ENCODE measurements around the gene GIGYF2. TPM values are rescaled to one million over a fixed set of nuclear protein-coding genes. Genes with fewer than 3 reads are reported as not detected.

The GIGYF2 gene
- total and polyA plus RNA-seq, 4 donors: 10.6 to 50.5 (median 26.7) TPM

DNA sequence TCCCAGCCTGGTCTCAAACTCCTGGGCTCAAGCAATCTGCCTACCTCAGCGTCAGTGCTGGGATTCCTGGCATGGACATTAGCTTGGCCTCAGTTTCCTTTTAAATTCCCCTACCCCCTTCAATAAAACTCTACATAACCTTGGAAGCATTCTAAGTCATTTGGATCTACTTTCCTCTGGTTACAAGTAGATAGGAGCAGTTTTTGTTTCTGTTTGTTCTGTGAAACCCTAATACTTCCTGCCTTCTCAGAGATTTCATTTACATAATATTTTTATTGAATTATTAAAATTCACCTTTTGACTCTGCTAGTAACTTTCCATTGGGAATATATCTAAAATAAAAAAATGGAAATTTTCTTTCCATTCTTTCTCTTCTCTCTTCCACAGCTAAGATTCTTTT is 25.9 kb downstream of the GIGYF2 start:
- Histone ChIP-seq H3K9me3 (ENCODE audit: control insufficient read depth in 4 of 4, low read length in 3 of 4) (no peaks in the 10 kb centered on the region), H3K27ac (ENCODE audit: low read depth in 1 of 2, low read length in 2 of 2) (no peak overlapping the region), H3K4me3 (ENCODE audit: low read depth in 1 of 3, low read length in 3 of 3) (no peak overlapping the region), H3K9ac (ENCODE audit: low read depth in 1 of 2, low read length in 2 of 2) (no peak overlapping the region), H3K27me3 (ENCODE audit: control insufficient read depth in 4 of 4, insufficient read depth in 4 of 4, low read length in 3 of 4) (no peaks in the 10 kb centered on the region), H3K4me1 (ENCODE audit: control insufficient read depth in 4 of 4, insufficient read depth in 4 of 4, low read length in 3 of 4) (peaks cover 0 to 1% (median 0%) of the 10 kb centered on the region in 4 donors), H3K36me3 (ENCODE audit: control insufficient read depth in 4 of 4, insufficient read depth in 3 of 4, low read depth in 1 of 4, low read length in 3 of 4) (peaks cover 5 to 26% (median 18%) of the 10 kb centered on the region in 4 donors)
- no peak for DNase-seq (ENCODE audit: low spot score)
- 84% methylated on average over 1 of the region's 1 CpG for WGBS
- TF ChIP-seq JUND (IDR thresholded peaks at IDR 0.05) (no peak), RAD21 (IDR thresholded peaks at IDR 0.05) (no peak), GABPA (IDR thresholded peaks at IDR 0.05 in 1 of 2, conservative IDR thresholded peaks at IDR 0.05 in 1 of 2) (no peak), HNF4A (conservative IDR thresholded peaks at IDR 0.05) (no peak), EGR1 (IDR thresholded peaks at IDR 0.05; ENCODE audit: low read depth in 2 of 2) (no peak), SP1 (IDR thresholded peaks at IDR 0.05) (no peak), NR2F2 (IDR thresholded peaks at IDR 0.05) (no peak), YY1 (IDR thresholded peaks at IDR 0.05) (no peak), FOXA1 (IDR thresholded peaks at IDR 0.05) (no peak), RXRA (IDR thresholded peaks at IDR 0.05) (no peak)
- TF ChIP-seq, protein P1, sequence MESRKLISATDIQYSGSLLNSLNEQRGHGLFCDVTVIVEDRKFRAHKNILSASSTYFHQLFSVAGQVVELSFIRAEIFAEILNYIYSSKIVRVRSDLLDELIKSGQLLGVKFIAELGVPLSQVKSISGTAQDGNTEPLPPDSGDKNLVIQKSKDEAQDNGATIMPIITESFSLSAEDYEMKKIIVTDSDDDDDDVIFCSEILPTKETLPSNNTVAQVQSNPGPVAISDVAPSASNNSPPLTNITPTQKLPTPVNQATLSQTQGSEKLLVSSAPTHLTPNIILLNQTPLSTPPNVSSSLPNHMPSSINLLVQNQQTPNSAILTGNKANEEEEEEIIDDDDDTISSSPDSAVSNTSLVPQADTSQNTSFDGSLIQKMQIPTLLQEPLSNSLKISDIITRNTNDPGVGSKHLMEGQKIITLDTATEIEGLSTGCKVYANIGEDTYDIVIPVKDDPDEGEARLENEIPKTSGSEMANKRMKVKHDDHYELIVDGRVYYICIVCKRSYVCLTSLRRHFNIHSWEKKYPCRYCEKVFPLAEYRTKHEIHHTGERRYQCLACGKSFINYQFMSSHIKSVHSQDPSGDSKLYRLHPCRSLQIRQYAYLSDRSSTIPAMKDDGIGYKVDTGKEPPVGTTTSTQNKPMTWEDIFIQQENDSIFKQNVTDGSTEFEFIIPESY (IDR thresholded peaks at IDR 0.05): no peak
- TF ChIP-seq, protein P2, sequence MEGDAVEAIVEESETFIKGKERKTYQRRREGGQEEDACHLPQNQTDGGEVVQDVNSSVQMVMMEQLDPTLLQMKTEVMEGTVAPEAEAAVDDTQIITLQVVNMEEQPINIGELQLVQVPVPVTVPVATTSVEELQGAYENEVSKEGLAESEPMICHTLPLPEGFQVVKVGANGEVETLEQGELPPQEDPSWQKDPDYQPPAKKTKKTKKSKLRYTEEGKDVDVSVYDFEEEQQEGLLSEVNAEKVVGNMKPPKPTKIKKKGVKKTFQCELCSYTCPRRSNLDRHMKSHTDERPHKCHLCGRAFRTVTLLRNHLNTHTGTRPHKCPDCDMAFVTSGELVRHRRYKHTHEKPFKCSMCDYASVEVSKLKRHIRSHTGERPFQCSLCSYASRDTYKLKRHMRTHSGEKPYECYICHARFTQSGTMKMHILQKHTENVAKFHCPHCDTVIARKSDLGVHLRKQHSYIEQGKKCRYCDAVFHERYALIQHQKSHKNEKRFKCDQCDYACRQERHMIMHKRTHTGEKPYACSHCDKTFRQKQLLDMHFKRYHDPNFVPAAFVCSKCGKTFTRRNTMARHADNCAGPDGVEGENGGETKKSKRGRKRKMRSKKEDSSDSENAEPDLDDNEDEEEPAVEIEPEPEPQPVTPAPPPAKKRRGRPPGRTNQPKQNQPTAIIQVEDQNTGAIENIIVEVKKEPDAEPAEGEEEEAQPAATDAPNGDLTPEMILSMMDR (IDR thresholded peaks at IDR 0.05; ENCODE audit: low read depth, low read length, missing input control): no peak
- TF ChIP-seq, protein P3, sequence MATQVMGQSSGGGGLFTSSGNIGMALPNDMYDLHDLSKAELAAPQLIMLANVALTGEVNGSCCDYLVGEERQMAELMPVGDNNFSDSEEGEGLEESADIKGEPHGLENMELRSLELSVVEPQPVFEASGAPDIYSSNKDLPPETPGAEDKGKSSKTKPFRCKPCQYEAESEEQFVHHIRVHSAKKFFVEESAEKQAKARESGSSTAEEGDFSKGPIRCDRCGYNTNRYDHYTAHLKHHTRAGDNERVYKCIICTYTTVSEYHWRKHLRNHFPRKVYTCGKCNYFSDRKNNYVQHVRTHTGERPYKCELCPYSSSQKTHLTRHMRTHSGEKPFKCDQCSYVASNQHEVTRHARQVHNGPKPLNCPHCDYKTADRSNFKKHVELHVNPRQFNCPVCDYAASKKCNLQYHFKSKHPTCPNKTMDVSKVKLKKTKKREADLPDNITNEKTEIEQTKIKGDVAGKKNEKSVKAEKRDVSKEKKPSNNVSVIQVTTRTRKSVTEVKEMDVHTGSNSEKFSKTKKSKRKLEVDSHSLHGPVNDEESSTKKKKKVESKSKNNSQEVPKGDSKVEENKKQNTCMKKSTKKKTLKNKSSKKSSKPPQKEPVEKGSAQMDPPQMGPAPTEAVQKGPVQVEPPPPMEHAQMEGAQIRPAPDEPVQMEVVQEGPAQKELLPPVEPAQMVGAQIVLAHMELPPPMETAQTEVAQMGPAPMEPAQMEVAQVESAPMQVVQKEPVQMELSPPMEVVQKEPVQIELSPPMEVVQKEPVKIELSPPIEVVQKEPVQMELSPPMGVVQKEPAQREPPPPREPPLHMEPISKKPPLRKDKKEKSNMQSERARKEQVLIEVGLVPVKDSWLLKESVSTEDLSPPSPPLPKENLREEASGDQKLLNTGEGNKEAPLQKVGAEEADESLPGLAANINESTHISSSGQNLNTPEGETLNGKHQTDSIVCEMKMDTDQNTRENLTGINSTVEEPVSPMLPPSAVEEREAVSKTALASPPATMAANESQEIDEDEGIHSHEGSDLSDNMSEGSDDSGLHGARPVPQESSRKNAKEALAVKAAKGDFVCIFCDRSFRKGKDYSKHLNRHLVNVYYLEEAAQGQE (IDR thresholded peaks at IDR 0.05): no peak
- TF ChIP-seq, protein P4, sequence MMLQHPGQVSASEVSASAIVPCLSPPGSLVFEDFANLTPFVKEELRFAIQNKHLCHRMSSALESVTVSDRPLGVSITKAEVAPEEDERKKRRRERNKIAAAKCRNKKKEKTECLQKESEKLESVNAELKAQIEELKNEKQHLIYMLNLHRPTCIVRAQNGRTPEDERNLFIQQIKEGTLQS (IDR thresholded peaks at IDR 0.05): no peak
- TF ChIP-seq, protein P5, sequence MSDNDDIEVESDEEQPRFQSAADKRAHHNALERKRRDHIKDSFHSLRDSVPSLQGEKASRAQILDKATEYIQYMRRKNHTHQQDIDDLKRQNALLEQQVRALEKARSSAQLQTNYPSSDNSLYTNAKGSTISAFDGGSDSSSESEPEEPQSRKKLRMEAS (IDR thresholded peaks at IDR 0.05): no peak

DNA sequence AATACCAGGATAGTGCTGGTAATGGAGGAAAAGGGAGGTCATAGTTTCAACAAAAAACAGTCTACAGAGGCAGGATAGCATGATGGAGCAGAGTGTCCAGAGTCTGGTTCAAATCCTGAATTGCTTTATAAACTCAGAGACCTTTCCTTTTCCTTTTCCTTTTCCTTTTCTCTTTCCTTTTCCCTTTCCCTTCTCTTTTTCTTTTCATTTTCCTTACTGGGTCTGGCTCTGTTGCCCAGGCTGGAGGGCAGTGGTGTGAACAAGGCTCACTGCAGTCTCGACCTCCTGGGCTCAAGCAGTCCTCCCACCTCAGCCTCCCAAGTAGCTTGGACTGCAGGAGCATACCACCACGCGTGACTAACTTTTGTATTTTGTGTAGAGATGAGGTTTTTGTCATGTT is 31.7 kb downstream of the GIGYF2 start:
- H3K9ac ChIP-seq (ENCODE audit: low read depth in 1 of 2, low read length in 2 of 2): no peak overlapping the region
- H3K4me1 ChIP-seq (ENCODE audit: control insufficient read depth in 4 of 4, insufficient read depth in 4 of 4, low read length in 3 of 4): no peaks in the 10 kb centered on the region
- H3K36me3 ChIP-seq (ENCODE audit: control insufficient read depth in 4 of 4, insufficient read depth in 3 of 4, low read depth in 1 of 4, low read length in 3 of 4): peaks cover 8 to 35% (median 24%) of the 10 kb centered on the region in 4 donors
- TF ChIP-seq TAF1 (conservative IDR thresholded peaks at IDR 0.05): no peak
- no peak for TF ChIP-seq EGR1 (IDR thresholded peaks at IDR 0.05; ENCODE audit: low read depth in 2 of 2)
- TF ChIP-seq FOXA1 (IDR thresholded peaks at IDR 0.05): no peak
- TF ChIP-seq, protein P2 (IDR thresholded peaks at IDR 0.05; ENCODE audit: low read depth, low read length, missing input control): no peak
- no peak for TF ChIP-seq SP1 (IDR thresholded peaks at IDR 0.05)
- TF ChIP-seq RXRA (IDR thresholded peaks at IDR 0.05): no peak
- no peak for TF ChIP-seq RAD21 (IDR thresholded peaks at IDR 0.05)
- TF ChIP-seq GABPA (IDR thresholded peaks at IDR 0.05 in 1 of 2, conservative IDR thresholded peaks at IDR 0.05 in 1 of 2): no peak
- TF ChIP-seq, protein P4 (IDR thresholded peaks at IDR 0.05): no peak
- TF ChIP-seq, protein P5 (IDR thresholded peaks at IDR 0.05): no peak
- TF ChIP-seq, protein P1 (IDR thresholded peaks at IDR 0.05): no peak
- TF ChIP-seq HNF4G (IDR thresholded peaks at IDR 0.05): no peak
- no peaks in the 10 kb centered on the region for H3K9me3 ChIP-seq (ENCODE audit: control insufficient read depth in 4 of 4, low read length in 3 of 4)
- H3K27me3 ChIP-seq (ENCODE audit: control insufficient read depth in 4 of 4, insufficient read depth in 4 of 4, low read length in 3 of 4): no peaks in the 10 kb centered on the region
- H3K27ac ChIP-seq (ENCODE audit: low read depth in 1 of 2, low read length in 2 of 2): no peak overlapping the region
- no peak overlapping the region for H3K4me3 ChIP-seq (ENCODE audit: low read depth in 1 of 3, low read length in 3 of 3)
- DNase-seq (ENCODE audit: low spot score): no peak
- 83% methylated on average over 3 of the region's 3 CpGs for WGBS
